ENCODE measurements around the gene DNM1L.
"Not testable (repeated sequence)": the region's sequence is repeated elsewhere in the genome, so short reads cannot be mapped to it uniquely, and the experiment has no call there.

Gene DNM1L

GRCh38 chr12:32708926-32709325 is 29.8 kb downstream of the DNM1L start:
- no peak for DNase-seq (ENCODE audit: low read depth, low spot score)
- CTCF ChIA-PET, result interaction anchor here (1.0 to 3.5 kb wide), 3 partner anchors 46 to 343 kb away, joined by 3 to 11 read pairs (median 4); partner anchors contain the start of gene YARS2
- POLR2A ChIA-PET, result no interaction called here
- no peak for TF ChIP-seq CTCF (IDR thresholded peaks at IDR 0.05; ENCODE audit: insufficient read depth, low read length, missing control alignments)
- H3K4me3 ChIP-seq (ENCODE audit: low read depth, low read length), result no peak overlapping the region

GRCh38 chr12:32714772-32715171 is 35.7 kb downstream of the DNM1L start:
- TF ChIP-seq CTCF (IDR thresholded peaks at IDR 0.05; ENCODE audit: insufficient read depth, low read length, missing control alignments), result no peak
- CTCF ChIA-PET, result no interaction called here
- POLR2A ChIA-PET, result no interaction called here
- no peak for DNase-seq (ENCODE audit: low read depth, low spot score)
- H3K4me3 ChIP-seq (ENCODE audit: low read depth, low read length), result no peak overlapping the region

- no peak for TF ChIP-seq CTCF (IDR thresholded peaks at IDR 0.05; ENCODE audit: insufficient read depth, low read length, missing control alignments)
- POLR2A ChIA-PET, result no interaction called here
These were observed 39.8 kb downstream of the DNM1L start for GRCh38 chr12:32718926-32719325.

GRCh38 chr12:32725308-32725707 is 46.2 kb downstream of the DNM1L start:
- POLR2A ChIA-PET; DNase-seq (ENCODE audit: low read depth, low spot score); H3K4me3 ChIP-seq (ENCODE audit: low read depth, low read length): not testable (repeated sequence)
- CTCF ChIA-PET, result interaction anchor here (1.5 kb wide), 1 partner anchor 30 kb away, joined by 3 read pairs; the partner anchor contains the start of gene YARS2

More at GRCh38 chr12:32718926-32719325, 39.8 kb downstream of the DNM1L start:
- DNase-seq (ENCODE audit: low read depth, low spot score), result no peak
- no peak overlapping the region for H3K4me3 ChIP-seq (ENCODE audit: low read depth, low read length)
- CTCF ChIA-PET, result no interaction called here

- no peak for TF ChIP-seq CTCF (IDR thresholded peaks at IDR 0.05; ENCODE audit: insufficient read depth, low read length, missing control alignments)
- ChIA-PET POLR2A (no interaction called here), CTCF (interaction anchor here (1.5 kb wide), 1 partner anchor 29 kb away, joined by 3 read pairs; the partner anchor contains the start of gene YARS2)
- no peak for DNase-seq (ENCODE audit: low read depth, low spot score)
- no peak overlapping the region for H3K4me3 ChIP-seq (ENCODE audit: low read depth, low read length)
These were observed 47.2 kb downstream of the DNM1L start for GRCh38 chr12:32726286-32726685.

GRCh38 chr12:32727237-32727636 is 48.1 kb downstream of the DNM1L start:
- POLR2A ChIA-PET, result no interaction called here
- no peak overlapping the region for H3K4me3 ChIP-seq (ENCODE audit: low read depth, low read length)
- TF ChIP-seq CTCF (IDR thresholded peaks at IDR 0.05; ENCODE audit: insufficient read depth, low read length, missing control alignments), result no peak
- CTCF ChIA-PET, result no interaction called here
- DNase-seq (ENCODE audit: low read depth, low spot score), result no peak

- no peak for DNase-seq (ENCODE audit: low read depth, low spot score)
- POLR2A ChIA-PET, result no interaction called here
- CTCF ChIA-PET, result interaction anchor here (1.8 kb wide), 1 partner anchor 12 kb away, joined by 5 read pairs; no protein-coding TSS in a partner anchor
- H3K4me3 ChIP-seq (ENCODE audit: low read depth, low read length), result no peak overlapping the region
- no peak for TF ChIP-seq CTCF (IDR thresholded peaks at IDR 0.05; ENCODE audit: insufficient read depth, low read length, missing control alignments)
These were observed 55.9 kb downstream of the DNM1L start for GRCh38 chr12:32734952-32735351.

Data from AG04449 (cell line).